GM06990 (cell line): ENCODE measurements around the gene SLC14A1.

Experiments used
- DNase-seq: peaks from one replicate; pipeline ENCODE4 v3.0.0-alpha.2; 2011; ENCODE audit not compliant: insufficient read length; ENCODE audit errors: extremely low read depth
- H3K27me3 ChIP-seq: replicated peaks from 2 replicates; pipeline ENCODE4 v1.6.0; 2011; ENCODE audit warnings: low read length; ENCODE audit not compliant: control insufficient read depth, insufficient read depth
- H3K36me3 ChIP-seq: 2 replicates; pipeline ENCODE4 v1.5.1; 2011; ENCODE audit warnings: low read length; ENCODE audit not compliant: control insufficient read depth, insufficient read depth
- H3K4me3 ChIP-seq: replicated peaks from 2 replicates; pipeline ENCODE4 v1.5.1; 2011; ENCODE audit warnings: low read depth, mild to moderate bottlenecking, control low read depth, low read length
- CTCF ChIP-seq: IDR thresholded peaks from 2 replicates; pipeline ENCODE4 v1.5.1; 2011; ENCODE audit warnings: low read length, control low read depth, mild to moderate bottlenecking, inconsistent platforms; ENCODE audit not compliant: insufficient read depth, poor library complexity, severe bottlenecking

The SLC14A1 gene

GRCh38 chr18:45722899-45723298 is 1.1 kb upstream of the SLC14A1 start:
- Histone ChIP-seq H3K4me3 (no peak overlapping the region), H3K36me3 (no peaks in the 10 kb centered on the region), H3K27me3 (no peaks in the 10 kb centered on the region)
- peak; percentile 72 for DNase-seq
- peak; percentile 92 for TF ChIP-seq CTCF

DNA sequence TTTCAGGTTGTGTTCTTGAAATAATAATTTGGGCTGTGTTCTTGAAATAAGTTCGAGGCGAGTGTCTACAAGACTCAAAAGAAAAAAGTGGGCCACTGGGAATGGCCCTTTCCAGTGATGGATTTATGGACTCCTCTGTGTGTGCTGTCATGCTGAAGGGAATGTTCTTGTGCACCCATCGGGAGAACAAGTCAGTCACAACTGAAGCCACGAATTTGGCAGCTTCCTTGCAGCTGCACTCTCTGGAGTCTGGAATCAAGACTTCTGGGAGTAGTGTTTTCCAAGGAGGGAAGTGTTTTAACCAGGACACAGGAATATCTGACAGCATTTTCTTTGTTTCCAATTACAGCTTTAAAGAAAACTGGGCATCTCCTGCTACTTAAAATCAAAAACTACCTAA is 620 bp downstream of the SLC14A1 start:
- DNase-seq: no peak
- Histone ChIP-seq H3K4me3 (no peak overlapping the region), H3K36me3 (no peaks in the 10 kb centered on the region), H3K27me3 (no peaks in the 10 kb centered on the region)
- TF ChIP-seq CTCF: no peak

DNA sequence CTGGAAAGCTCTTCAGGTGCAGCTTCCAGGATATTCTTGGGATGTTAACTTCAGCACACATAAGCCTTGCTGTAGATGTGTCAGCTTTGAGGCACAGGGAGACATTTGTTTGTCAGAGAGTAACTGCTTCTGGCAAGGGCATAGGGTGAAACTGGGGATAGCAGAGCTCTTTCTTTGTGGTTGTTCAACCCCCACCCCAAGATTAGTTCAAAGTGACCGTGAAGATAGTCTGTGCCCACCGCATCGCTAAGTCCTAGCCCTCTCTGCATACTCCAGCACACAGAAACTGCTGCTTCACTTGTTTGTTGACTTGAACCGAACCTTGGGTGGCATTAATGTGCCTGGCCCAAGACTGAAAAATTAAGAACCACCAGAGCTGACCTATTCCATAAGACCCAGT is 1.4 kb downstream of the SLC14A1 start:
- no peaks in the 10 kb centered on the region for H3K27me3 ChIP-seq
- TF ChIP-seq CTCF: no peak
- H3K4me3 ChIP-seq: no peak overlapping the region
- no peak for DNase-seq
- no peaks in the 10 kb centered on the region for H3K36me3 ChIP-seq

- no peaks in the 10 kb centered on the region for H3K36me3 ChIP-seq
- H3K4me3 ChIP-seq: no peak overlapping the region
- DNase-seq: no peak
- no peak for TF ChIP-seq CTCF
- no peaks in the 10 kb centered on the region for H3K27me3 ChIP-seq
Observed at GRCh38 chr18:45726603-45727002, 2.6 kb downstream of the SLC14A1 start.

DNA sequence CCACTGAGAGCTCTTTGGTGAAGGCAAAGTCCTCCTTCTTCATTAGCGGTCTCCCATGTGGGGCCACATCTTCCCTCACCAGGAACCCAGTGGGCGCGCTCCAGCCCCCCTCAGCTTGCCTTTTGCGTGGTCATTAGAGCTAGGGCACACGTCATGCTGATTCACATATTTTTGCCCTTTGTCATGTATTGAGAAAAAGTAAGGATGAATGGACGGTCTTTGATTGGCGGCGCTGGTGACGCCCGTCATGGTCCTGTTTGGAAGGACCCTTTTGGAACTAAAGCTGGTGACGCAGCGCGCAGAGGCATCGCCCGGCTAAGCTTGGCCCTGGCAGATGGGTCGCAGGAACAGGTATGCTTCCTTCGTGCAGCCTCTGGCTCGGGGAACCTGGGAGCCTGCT is 3.1 kb downstream of the SLC14A1 start:
- H3K4me3 ChIP-seq: no peak overlapping the region
- H3K36me3 ChIP-seq: no peaks in the 10 kb centered on the region
- TF ChIP-seq CTCF: no peak
- DNase-seq: no peak
- H3K27me3 ChIP-seq: no peaks in the 10 kb centered on the region

DNA sequence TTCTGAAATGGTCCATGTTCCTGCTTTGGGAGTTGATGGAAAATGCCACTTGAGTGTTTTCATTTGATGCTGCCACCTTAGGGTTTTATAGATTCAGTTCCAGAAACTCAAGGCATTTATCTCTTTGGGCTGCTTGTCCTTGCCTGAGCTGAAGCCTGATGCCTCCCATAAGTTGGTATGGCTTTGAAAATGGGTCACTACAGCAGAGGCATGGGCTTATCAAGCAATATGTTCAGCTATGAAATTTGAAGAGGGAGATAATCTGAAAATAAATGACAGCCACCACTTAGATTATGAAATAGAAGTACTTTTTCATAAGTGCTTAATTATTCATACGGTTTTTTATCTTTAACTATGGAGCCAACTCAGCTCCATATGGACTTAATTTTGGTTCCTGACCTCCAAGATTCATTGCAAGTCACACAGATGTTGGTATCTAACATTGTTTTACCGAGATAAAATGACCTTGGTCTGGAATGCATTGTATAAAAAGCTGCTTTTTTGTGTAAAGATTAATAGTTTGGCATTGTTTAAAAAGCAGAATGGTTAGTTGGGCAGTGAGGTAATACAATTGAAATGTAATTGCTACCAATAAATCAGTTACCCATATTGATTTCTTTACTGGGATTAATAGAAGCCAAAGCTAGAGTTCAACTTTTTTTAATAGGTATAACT is 4.5 kb downstream of the SLC14A1 start:
- TF ChIP-seq CTCF: no peak
- no peaks in the 10 kb centered on the region for H3K27me3 ChIP-seq

More for the DNA sequence above, 4.5 kb downstream of the SLC14A1 start:
- no peak overlapping the region for H3K4me3 ChIP-seq
- DNase-seq: no peak
- no peaks in the 10 kb centered on the region for H3K36me3 ChIP-seq
